Measurements from ENCODE around the gene STRADA.

DNA sequence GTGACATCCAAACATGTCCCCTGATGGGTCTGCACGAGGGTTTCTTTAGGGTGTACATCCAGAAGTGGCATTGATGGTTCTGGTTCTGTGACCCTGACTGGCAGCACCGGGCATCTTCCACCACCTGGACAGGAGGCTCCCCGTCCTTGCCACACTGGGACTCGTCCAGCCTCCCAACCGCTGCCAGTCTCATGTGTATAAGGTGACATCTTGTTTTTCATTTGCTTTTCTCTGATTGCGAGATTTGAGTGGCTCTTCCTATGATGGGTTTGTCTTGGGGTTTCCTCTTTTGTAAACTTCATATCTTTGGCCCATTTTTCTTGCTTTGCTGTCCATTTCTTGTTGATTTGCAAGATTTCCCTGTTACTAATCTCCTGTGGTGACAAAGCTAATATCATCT lies 32.5 kb downstream of the STRADA start:
- TF ChIP-seq, protein P1, sequence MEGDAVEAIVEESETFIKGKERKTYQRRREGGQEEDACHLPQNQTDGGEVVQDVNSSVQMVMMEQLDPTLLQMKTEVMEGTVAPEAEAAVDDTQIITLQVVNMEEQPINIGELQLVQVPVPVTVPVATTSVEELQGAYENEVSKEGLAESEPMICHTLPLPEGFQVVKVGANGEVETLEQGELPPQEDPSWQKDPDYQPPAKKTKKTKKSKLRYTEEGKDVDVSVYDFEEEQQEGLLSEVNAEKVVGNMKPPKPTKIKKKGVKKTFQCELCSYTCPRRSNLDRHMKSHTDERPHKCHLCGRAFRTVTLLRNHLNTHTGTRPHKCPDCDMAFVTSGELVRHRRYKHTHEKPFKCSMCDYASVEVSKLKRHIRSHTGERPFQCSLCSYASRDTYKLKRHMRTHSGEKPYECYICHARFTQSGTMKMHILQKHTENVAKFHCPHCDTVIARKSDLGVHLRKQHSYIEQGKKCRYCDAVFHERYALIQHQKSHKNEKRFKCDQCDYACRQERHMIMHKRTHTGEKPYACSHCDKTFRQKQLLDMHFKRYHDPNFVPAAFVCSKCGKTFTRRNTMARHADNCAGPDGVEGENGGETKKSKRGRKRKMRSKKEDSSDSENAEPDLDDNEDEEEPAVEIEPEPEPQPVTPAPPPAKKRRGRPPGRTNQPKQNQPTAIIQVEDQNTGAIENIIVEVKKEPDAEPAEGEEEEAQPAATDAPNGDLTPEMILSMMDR (IDR thresholded peaks at IDR 0.05; ENCODE audit: insufficient read depth, low read length), result no peak
- TF ChIP-seq REST (IDR thresholded peaks at IDR 0.05; ENCODE audit: insufficient replicate concordance, low read depth) (no peak), SPI1 (IDR thresholded peaks at IDR 0.05; ENCODE audit: borderline replicate concordance, low read depth) (no peak)
